SK-N-MC (cell line): Measurements from ENCODE around the gene PLEKHG1.

Experiments
- DNase-seq: peaks from one replicate; pipeline ENCODE4 v3.0.0-alpha.2; 2011; ENCODE audit warnings: low read depth, low spot score
- H3K27ac ChIP-seq: fragments of 200-600 bp; sonication (generic); 2 replicates; pipeline ENCODE4 v1.5.1; 2016; ENCODE audit warnings: mixed run types
- H3K36me3 ChIP-seq: fragments of 200-600 bp; sonication (generic); 2 replicates; pipeline ENCODE4 v1.6.1; 2017; ENCODE audit warnings: antibody characterized with exemption, low read length, mixed read lengths; ENCODE audit not compliant: insufficient read depth
- H3K4me3 ChIP-seq: fragments of 200-600 bp; sonication (generic); 2 replicates; pipeline ENCODE4 v1.5.1; 2016
- H3K9ac ChIP-seq: fragments of 200-600 bp; sonication (generic); 2 replicates; pipeline ENCODE4 v1.8.0; 2017; ENCODE audit warnings: mixed run types, mixed read lengths; ENCODE audit not compliant: insufficient read length
- H3K9me3 ChIP-seq: fragments of 200-600 bp; sonication (generic); 2 replicates; pipeline ENCODE4 v1.6.1; 2017; ENCODE audit warnings: low read depth, mild to moderate bottlenecking, antibody characterized with exemption, low read length, moderate library complexity, mixed read lengths
- EZH2 ChIP-seq: fragments of 200-600 bp; sonication (generic); IDR thresholded peaks from one replicate; pipeline ENCODE4 v1.6.1; 2017; ENCODE audit warnings: antibody characterized with exemption
- FOXP2 ChIP-seq: optimal IDR thresholded peaks from 2 replicates; pipeline ENCODE3; 2011; ENCODE audit warnings: mild to moderate bottlenecking, moderate library complexity; ENCODE audit not compliant: insufficient read depth; ENCODE audit errors: extremely low read length, control extremely low read depth
- POLR2AphosphoS5 ChIP-seq: IDR thresholded peaks from 2 replicates; pipeline ENCODE4 v1.6.1; 2012; ENCODE audit warnings: mild to moderate bottlenecking, low read depth, low read length, borderline replicate concordance

PLEKHG1 gene

GRCh38 chr6:150599199-150600009 lies at the start of gene PLEKHG1:
PLEKHG1 (plus strand) TSS chr6:150599885; CDS start chr6:150733682, 133,797 bp downstream.
- Histone ChIP-seq H3K36me3 (no peaks in the 10 kb centered on the region), H3K9me3 (no peaks in the 10 kb centered on the region), H3K4me3 (peak within 1 kb of the TSS; percentile 82), H3K27ac (no peak within 1 kb of the TSS), H3K9ac (peak within 1 kb of the TSS; percentile 43)
- TF ChIP-seq FOXP2 (no peak), EZH2 (no peak), POLR2AphosphoS5 (no peak)
- DNase-seq, result peak; percentile 20

GRCh38 chr6:150550244-150550643 lies 49.4 kb upstream of the PLEKHG1 start:
- H3K9ac ChIP-seq, result no peak overlapping the region

GRCh38 chr6:150557043-150557599 lies 42.6 kb upstream of the PLEKHG1 start:
- no peak overlapping the region for H3K4me3 ChIP-seq
- 0 out of 2 replicates have a peak, but pooled peaks cover 3% of the 10 kb centered on the region for H3K9me3 ChIP-seq
- no peak for TF ChIP-seq EZH2
- no peak for TF ChIP-seq POLR2AphosphoS5
- TF ChIP-seq FOXP2, result no peak
- H3K9ac ChIP-seq, result no peak overlapping the region
- H3K27ac ChIP-seq, result no peak overlapping the region
- DNase-seq, result no peak
- no peaks in the 10 kb centered on the region for H3K36me3 ChIP-seq

More at GRCh38 chr6:150550244-150550643, 49.4 kb upstream of the PLEKHG1 start:
- no peak for DNase-seq
- Histone ChIP-seq H3K27ac (no peak overlapping the region), H3K4me3 (no peak overlapping the region), H3K9me3 (no peaks in the 10 kb centered on the region), H3K36me3 (no peaks in the 10 kb centered on the region)
- TF ChIP-seq EZH2, result no peak
- TF ChIP-seq FOXP2, result no peak
- no peak for TF ChIP-seq POLR2AphosphoS5

- no peak overlapping the region for H3K27ac ChIP-seq
- H3K9me3 ChIP-seq, result 0 out of 2 replicates have a peak, but pooled peaks cover 3% of the 10 kb centered on the region
- H3K36me3 ChIP-seq, result no peaks in the 10 kb centered on the region
- H3K9ac ChIP-seq, result no peak overlapping the region
- TF ChIP-seq POLR2AphosphoS5 (no peak), EZH2 (no peak), FOXP2 (no peak)
- no peak for DNase-seq
- H3K4me3 ChIP-seq, result no peak overlapping the region
These were observed 39.4 kb upstream of the PLEKHG1 start for GRCh38 chr6:150560004-150560883.

- no peaks in the 10 kb centered on the region for H3K36me3 ChIP-seq
- TF ChIP-seq POLR2AphosphoS5 (no peak), EZH2 (no peak), FOXP2 (no peak)
- H3K27ac ChIP-seq, result no peak overlapping the region
- no peak overlapping the region for H3K9ac ChIP-seq
- no peak overlapping the region for H3K4me3 ChIP-seq
- H3K9me3 ChIP-seq, result 0 out of 2 replicates have a peak, but pooled peaks cover 3% of the 10 kb centered on the region
- DNase-seq, result no peak
These were observed 38.8 kb upstream of the PLEKHG1 start for GRCh38 chr6:150560884-150561219.

- TF ChIP-seq EZH2, result no peak
- no peak for TF ChIP-seq POLR2AphosphoS5
- TF ChIP-seq FOXP2, result no peak
- no peak for DNase-seq
- H3K9me3 ChIP-seq, result no peaks in the 10 kb centered on the region
- no peak overlapping the region for H3K9ac ChIP-seq
- no peak overlapping the region for H3K4me3 ChIP-seq
- no peak overlapping the region for H3K27ac ChIP-seq
- no peaks in the 10 kb centered on the region for H3K36me3 ChIP-seq
These were observed 33.7 kb upstream of the PLEKHG1 start for GRCh38 chr6:150565945-150566344.

GRCh38 chr6:150566486-150566885 lies 33.2 kb upstream of the PLEKHG1 start:
- DNase-seq, result no peak
- Histone ChIP-seq H3K4me3 (no peak overlapping the region), H3K27ac (no peak overlapping the region), H3K9me3 (no peaks in the 10 kb centered on the region), H3K9ac (no peak overlapping the region), H3K36me3 (no peaks in the 10 kb centered on the region)
- TF ChIP-seq POLR2AphosphoS5 (no peak), FOXP2 (no peak), EZH2 (no peak)

- Histone ChIP-seq H3K27ac (0 out of 2 replicates have a peak overlapping the region, but pooled peaks have one; percentile 3), H3K36me3 (no peaks in the 10 kb centered on the region), H3K9ac (no peak overlapping the region), H3K4me3 (no peak overlapping the region), H3K9me3 (no peaks in the 10 kb centered on the region)
- TF ChIP-seq POLR2AphosphoS5 (no peak), EZH2 (no peak), FOXP2 (no peak)
- DNase-seq, result peak; percentile 30
These were observed 32.3 kb upstream of the PLEKHG1 start for GRCh38 chr6:150567380-150567779.
